Measurements from ENCODE around the gene PCSK5. TPM values are rescaled to one million over a fixed set of nuclear protein-coding genes. Genes with fewer than 3 reads are reported as not detected.
A peak's percentile ranks its signal among the peaks of the same experiment; 100 is the strongest.

The PCSK5 gene
- total RNA-seq, 5 donors from 2014 or later (not counting 1 experiment from before 2014, with no cell fraction given), result 9.1 to 24.1 (median 12.7) TPM

GRCh38 chr9:76166526-76166925 is 276.1 kb downstream of the PCSK5 start:
- DNase-seq (no peak), ATAC-seq (replicated peaks in 1 of 4) (no peak)
- Mint-ChIP-seq H3K27ac (no peak overlapping the region), H3K9me3 (no peaks in the 10 kb centered on the region), H3K27me3 (no peaks in the 10 kb centered on the region), H3K4me1 (peaks cover 0 to 4% (median 2%) of the 10 kb centered on the region in 3 donors), H3K36me3 (peaks cover 35% of the 10 kb centered on the region), H3K4me3 (no peak overlapping the region)
- POLR2A ChIA-PET, result no interaction called here
- 20% methylated on average over 1 of the region's 2 CpGs for WGBS (ENCODE audit: insufficient coverage)
- Histone ChIP-seq H3K9me3 (no peaks in the 10 kb centered on the region), H3K36me3 (ENCODE audit: control insufficient read depth in 2 of 2, extremely low read depth in 1 of 2, insufficient read depth in 1 of 2, low read length in 1 of 2) (peaks cover 3 to 6% of the 10 kb centered on the region in 2 donors), H3K4me1 (ENCODE audit: control insufficient read depth in 1 of 2, extremely low read depth in 1 of 2, insufficient read depth in 2 of 2, low read length in 2 of 2) (no peaks in the 10 kb centered on the region), H3K4me3 (ENCODE audit: control insufficient read depth in 1 of 2, extremely low read depth in 1 of 2, low read length in 1 of 2) (no peak overlapping the region), H3K27me3 (replicated peaks in 1 of 2; ENCODE audit: control insufficient read depth in 2 of 2, extremely low read depth in 1 of 2, insufficient read depth in 2 of 2, low read length in 1 of 2) (no peaks in the 10 kb centered on the region), H3K27ac (ENCODE audit: low read length) (no peak overlapping the region)
- CTCF ChIA-PET, result no interaction called here

- no peaks in the 10 kb centered on the region for H3K4me1 ChIP-seq (ENCODE audit: control insufficient read depth in 1 of 2, extremely low read depth in 1 of 2, insufficient read depth in 2 of 2, low read length in 2 of 2)
- H3K27ac ChIP-seq (ENCODE audit: low read length), result no peak overlapping the region
- DNase-seq (no peak), ATAC-seq (replicated peaks in 1 of 4) (no peak)
- H3K27me3 ChIP-seq (replicated peaks in 1 of 2; ENCODE audit: control insufficient read depth in 2 of 2, extremely low read depth in 1 of 2, insufficient read depth in 2 of 2, low read length in 1 of 2), result no peaks in the 10 kb centered on the region
- no CpG with 5 or more reads among the region's 1 CpG for WGBS (ENCODE audit: insufficient coverage)
- H3K4me3 ChIP-seq (ENCODE audit: control insufficient read depth in 1 of 2, extremely low read depth in 1 of 2, low read length in 1 of 2), result no peak overlapping the region
- Mint-ChIP-seq H3K27ac (no peak overlapping the region), H3K9me3 (peaks cover 0 to 4% (median 0%) of the 10 kb centered on the region in 3 donors), H3K27me3 (no peaks in the 10 kb centered on the region), H3K4me1 (no peaks in the 10 kb centered on the region), H3K36me3 (peaks cover 43% of the 10 kb centered on the region), H3K4me3 (no peak overlapping the region)
- peaks cover 4 to 8% of the 10 kb centered on the region in 2 donors for H3K36me3 ChIP-seq (ENCODE audit: control insufficient read depth in 2 of 2, extremely low read depth in 1 of 2, insufficient read depth in 1 of 2, low read length in 1 of 2)
- ChIA-PET CTCF (no interaction called here), POLR2A (no interaction called here)
- no peaks in the 10 kb centered on the region for H3K9me3 ChIP-seq
These were observed 285.7 kb downstream of the PCSK5 start for GRCh38 chr9:76176171-76176570.

DNA sequence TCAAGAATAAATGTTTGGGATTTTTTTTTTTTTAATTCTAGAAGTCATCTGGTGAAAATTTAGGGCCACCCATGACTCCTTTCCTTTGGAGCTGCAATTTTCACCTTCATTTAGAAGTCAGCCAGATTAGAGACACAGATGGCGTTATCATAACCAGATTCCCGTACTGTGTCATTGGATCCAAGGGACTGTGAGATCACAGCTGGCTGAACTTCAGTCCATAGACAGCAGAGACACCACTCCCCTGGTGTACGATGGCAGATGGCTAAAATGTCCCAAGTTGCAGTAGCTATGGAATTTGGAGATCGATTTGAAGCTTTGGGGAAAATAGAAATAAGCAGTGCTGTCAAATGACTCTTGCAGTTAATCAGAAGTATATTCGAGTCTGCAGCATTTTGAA is 287.5 kb downstream of the PCSK5 start:
- DNase-seq (no peak), ATAC-seq (replicated peaks in 1 of 4) (no peak)
- ChIA-PET POLR2A (no interaction called here), CTCF (no interaction called here)
- Histone ChIP-seq H3K27ac (ENCODE audit: low read length) (no peak overlapping the region), H3K4me3 (ENCODE audit: control insufficient read depth in 1 of 2, extremely low read depth in 1 of 2, low read length in 1 of 2) (no peak overlapping the region), H3K36me3 (ENCODE audit: control insufficient read depth in 2 of 2, extremely low read depth in 1 of 2, insufficient read depth in 1 of 2, low read length in 1 of 2) (peaks cover 4 to 18% of the 10 kb centered on the region in 2 donors), H3K27me3 (replicated peaks in 1 of 2; ENCODE audit: control insufficient read depth in 2 of 2, extremely low read depth in 1 of 2, insufficient read depth in 2 of 2, low read length in 1 of 2) (no peaks in the 10 kb centered on the region), H3K4me1 (ENCODE audit: control insufficient read depth in 1 of 2, extremely low read depth in 1 of 2, insufficient read depth in 2 of 2, low read length in 2 of 2) (no peaks in the 10 kb centered on the region), H3K9me3 (no peaks in the 10 kb centered on the region)
- peaks cover 54% of the 10 kb centered on the region for H3K36me3 Mint-ChIP-seq
- 83% methylated on average over 2 of the region's 5 CpGs for WGBS (ENCODE audit: insufficient coverage)
- H3K27me3 Mint-ChIP-seq, result no peaks in the 10 kb centered on the region
- H3K9me3 Mint-ChIP-seq, result peaks cover 0 to 4% (median 0%) of the 10 kb centered on the region in 3 donors
- H3K4me1 Mint-ChIP-seq, result no peaks in the 10 kb centered on the region
- no peak overlapping the region for H3K4me3 Mint-ChIP-seq
- H3K27ac Mint-ChIP-seq, result no peak overlapping the region

- ChIA-PET POLR2A (no interaction called here), CTCF (interaction anchor here in 1 of 2 donors (0.7 kb wide), 1 partner anchor 180 kb away, joined by 5 read pairs; no protein-coding TSS in a partner anchor)
- ATAC-seq (replicated peaks in 1 of 4) (no peak), DNase-seq (no peak)
- Mint-ChIP-seq H3K9me3 (no peaks in the 10 kb centered on the region), H3K4me3 (no peak overlapping the region), H3K4me1 (no peaks in the 10 kb centered on the region), H3K27me3 (no peaks in the 10 kb centered on the region), H3K36me3 (peaks cover 59% of the 10 kb centered on the region), H3K27ac (no peak overlapping the region)
- no peaks in the 10 kb centered on the region for H3K27me3 ChIP-seq (replicated peaks in 1 of 2; ENCODE audit: control insufficient read depth in 2 of 2, extremely low read depth in 1 of 2, insufficient read depth in 2 of 2, low read length in 1 of 2)
- H3K27ac ChIP-seq (ENCODE audit: low read length), result no peak overlapping the region
- no CpG with 5 or more reads among the region's 3 CpGs for whole genome bisulfite sequencing (ENCODE audit: insufficient coverage)
- no peak overlapping the region for H3K4me3 ChIP-seq (ENCODE audit: control insufficient read depth in 1 of 2, extremely low read depth in 1 of 2, low read length in 1 of 2)
- no peaks in the 10 kb centered on the region for H3K4me1 ChIP-seq (ENCODE audit: control insufficient read depth in 1 of 2, extremely low read depth in 1 of 2, insufficient read depth in 2 of 2, low read length in 2 of 2)
- H3K36me3 ChIP-seq (ENCODE audit: control insufficient read depth in 2 of 2, extremely low read depth in 1 of 2, insufficient read depth in 1 of 2, low read length in 1 of 2), result peaks cover 0 to 16% of the 10 kb centered on the region in 2 donors
- no peaks in the 10 kb centered on the region for H3K9me3 ChIP-seq
These were observed 290.1 kb downstream of the PCSK5 start for GRCh38 chr9:76180541-76180940.

DNA sequence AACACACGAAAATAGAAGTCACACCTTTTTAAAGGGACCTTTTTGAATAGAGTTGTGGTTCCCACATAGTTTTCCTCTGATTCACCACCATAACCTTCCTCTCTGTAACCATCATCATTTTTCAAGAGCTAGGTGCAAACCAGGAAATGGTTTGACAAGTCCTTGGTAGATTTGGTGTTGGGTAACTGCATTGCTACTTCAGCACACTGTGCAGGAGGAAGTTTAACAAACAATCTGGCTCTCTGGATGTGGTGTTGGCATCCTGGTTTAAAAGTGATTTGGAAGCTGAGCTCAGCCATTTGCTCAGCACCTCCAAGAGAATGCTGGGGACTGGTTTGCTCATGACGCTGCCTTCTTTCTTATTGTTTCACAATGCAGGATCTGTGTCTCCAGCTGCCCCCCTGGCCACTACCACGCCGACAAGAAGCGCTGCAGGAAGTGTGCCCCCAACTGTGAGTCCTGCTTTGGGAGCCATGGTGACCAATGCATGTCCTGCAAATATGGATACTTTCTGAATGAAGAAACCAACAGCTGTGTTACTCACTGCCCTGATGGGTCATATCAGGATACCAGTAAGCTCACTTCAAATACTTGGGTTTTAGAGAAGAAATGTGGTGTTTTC is 290.7 kb downstream of the PCSK5 start:
- no peaks in the 10 kb centered on the region for H3K9me3 Mint-ChIP-seq
- ChIA-PET CTCF (interaction anchor here in 1 of 2 donors (0.7 kb wide), 1 partner anchor 180 kb away, joined by 5 read pairs; no protein-coding TSS in a partner anchor), POLR2A (interaction anchor here in 1 of 2 donors (0.5 kb wide), 1 partner anchor 18 kb away, joined by 6 read pairs; no protein-coding TSS in a partner anchor)
- peak in 1 of 35 experiments; percentile 3 for DNase-seq
- Histone ChIP-seq H3K4me1 (ENCODE audit: control insufficient read depth in 1 of 2, extremely low read depth in 1 of 2, insufficient read depth in 2 of 2, low read length in 2 of 2) (no peaks in the 10 kb centered on the region), H3K27ac (ENCODE audit: low read length) (no peak overlapping the region), H3K4me3 (ENCODE audit: control insufficient read depth in 1 of 2, extremely low read depth in 1 of 2, low read length in 1 of 2) (no peak overlapping the region), H3K27me3 (replicated peaks in 1 of 2; ENCODE audit: control insufficient read depth in 2 of 2, extremely low read depth in 1 of 2, insufficient read depth in 2 of 2, low read length in 1 of 2) (no peaks in the 10 kb centered on the region), H3K36me3 (ENCODE audit: control insufficient read depth in 2 of 2, extremely low read depth in 1 of 2, insufficient read depth in 1 of 2, low read length in 1 of 2) (peaks cover 0 to 16% of the 10 kb centered on the region in 2 donors), H3K9me3 (no peaks in the 10 kb centered on the region)
- no peaks in the 10 kb centered on the region for H3K4me1 Mint-ChIP-seq
- H3K27me3 Mint-ChIP-seq, result no peaks in the 10 kb centered on the region
- peaks cover 55% of the 10 kb centered on the region for H3K36me3 Mint-ChIP-seq
- ATAC-seq (replicated peaks in 1 of 4), result no peak
- no peak overlapping the region for H3K27ac Mint-ChIP-seq
- WGBS (ENCODE audit: insufficient coverage), result 62% methylated on average over 5 of the region's 5 CpGs
- H3K4me3 Mint-ChIP-seq, result no peak overlapping the region

- H3K27me3 ChIP-seq (replicated peaks in 1 of 2; ENCODE audit: control insufficient read depth in 2 of 2, extremely low read depth in 1 of 2, insufficient read depth in 2 of 2, low read length in 1 of 2), result no peaks in the 10 kb centered on the region
- CTCF ChIA-PET, result no interaction called here
- ATAC-seq (replicated peaks in 1 of 4) (no peak), DNase-seq (no peak)
- Mint-ChIP-seq H3K4me3 (no peak overlapping the region), H3K9me3 (no peaks in the 10 kb centered on the region), H3K4me1 (no peaks in the 10 kb centered on the region), H3K27ac (no peak overlapping the region), H3K27me3 (no peaks in the 10 kb centered on the region), H3K36me3 (peaks cover 49% of the 10 kb centered on the region)
- H3K4me1 ChIP-seq (ENCODE audit: control insufficient read depth in 1 of 2, extremely low read depth in 1 of 2, insufficient read depth in 2 of 2, low read length in 2 of 2), result no peaks in the 10 kb centered on the region
- WGBS (ENCODE audit: insufficient coverage), result 98% methylated on average over 4 of the region's 5 CpGs
- POLR2A ChIA-PET, result interaction anchor here in 1 of 2 donors (0.5 kb wide), 1 partner anchor 18 kb away, joined by 6 read pairs; no protein-coding TSS in a partner anchor
- no peaks in the 10 kb centered on the region for H3K9me3 ChIP-seq
- H3K36me3 ChIP-seq (ENCODE audit: control insufficient read depth in 2 of 2, extremely low read depth in 1 of 2, insufficient read depth in 1 of 2, low read length in 1 of 2), result peaks cover 0 to 16% of the 10 kb centered on the region in 2 donors
- no peak overlapping the region for H3K4me3 ChIP-seq (ENCODE audit: control insufficient read depth in 1 of 2, extremely low read depth in 1 of 2, low read length in 1 of 2)
- no peak overlapping the region for H3K27ac ChIP-seq (ENCODE audit: low read length)
These were observed 291.3 kb downstream of the PCSK5 start for GRCh38 chr9:76181781-76182180.
